ENCODE results near the gene GPRASP1.

- TF ChIP-seq CTCF (IDR thresholded peaks at IDR 0.05), result no peak
- no peak for TF ChIP-seq POLR2A (IDR thresholded peaks at IDR 0.05)
Observed at GRCh38 chrX:102627640-102628039, 23.6 kb upstream of the GPRASP1 start.

Measured in body of pancreas (tissue), 4 donors.